HCT116 (cell line): ENCODE results near the gene RCVRN. TPM values are rescaled to one million over a fixed set of nuclear protein-coding genes. Genes with fewer than 3 reads are reported as not detected.

Source experiments
- ATAC-seq: fragments of 200-7000 bp; cut with Tn5 transposase; 2 replicates; pipeline ENCODE4 v1.9.1; 2020; ENCODE audit warnings: mild to moderate bottlenecking, moderate library complexity
- BruUV-seq: library from RNA; stranded (reverse); fragments of 400-500 nt; replicated peaks from 2 replicates; lab custom pipeline; 2021; lab: Mats Ljungman, UMichigan
- CTCF ChIA-PET: fragments of 300-600 bp; sonication (Branson Sonifier 250); formaldehyde crosslinking; loops from one replicate; lab custom pipeline; 2021; ENCODE audit warnings: antibody characterized with exemption; lab: Charles Lee
- POLR2A ChIA-PET: fragments of 300-600, 350-600 bp; sonication (Branson Sonifier 250); formaldehyde crosslinking; loops from one replicate; lab custom pipeline; 2021; ENCODE audit warnings: antibody characterized with exemption; lab: Charles Lee
- RAD21 ChIA-PET, 2 experiments: fragments of 300-600 bp; sonication (Branson Sonifier 250); formaldehyde crosslinking; loops; one replicate each; lab custom pipeline; 2023; ENCODE audit warnings: low total read pairs in 2 of 2; ENCODE audit not compliant: uncharacterized antibody in 2 of 2, unreplicated experiment in 2 of 2, low non-redundant PET in 1 of 2; lab: Charles Lee
- DNase-seq: peaks from one replicate; pipeline ENCODE4 v3.0.0-alpha.2; 2010; ENCODE audit warnings: low read depth, low spot score
- H2AFZ ChIP-seq: fragments of 200-600 bp; shearing (Covaris generic), sonication (generic); 2 replicates; pipeline ENCODE4 v1.6.1; 2017; ENCODE audit warnings: low read depth, mixed run types, mixed read lengths, antibody characterized with exemption, low read length; ENCODE audit not compliant: poor library complexity, severe bottlenecking
- H3K27ac ChIP-seq: 2 replicates; pipeline ENCODE4 v1.5.1; 2012; ENCODE audit warnings: low read depth, low read length
- H3K27me3 ChIP-seq: fragments of 200-600 bp; sonication (generic); 2 replicates; pipeline ENCODE4 v1.6.1; 2016; ENCODE audit warnings: mixed run types, low read length, mixed read lengths; ENCODE audit not compliant: insufficient read depth
- H3K36me3 ChIP-seq, 2 experiments: fragments of 200-500 bp in 1 of 2; fragments of 200-600 bp in 1 of 2; sonication (Bioruptor generic) in 1 of 2; sonication (generic) in 1 of 2; 2 replicates each; pipeline versions ENCODE4 v1.5.1 to v1.6.1; 2014 to 2016; ENCODE audit warnings: low read length in 2 of 2, inconsistent platforms in 1 of 2, mixed read lengths in 1 of 2, mixed run types in 1 of 2; ENCODE audit not compliant: insufficient read depth in 2 of 2, control insufficient read depth in 1 of 2
- H3K4me1 ChIP-seq, 2 experiments: fragments of 200-600 bp in 1 of 2; sonication (generic) in 1 of 2; 2 replicates each; pipeline versions ENCODE4 v1.5.1 to v1.6.1; 2012 to 2017; ENCODE audit warnings: low read length in 2 of 2, inconsistent platforms in 1 of 2, mild to moderate bottlenecking in 1 of 2, mixed read lengths in 1 of 2, mixed run types in 1 of 2, moderate library complexity in 1 of 2; ENCODE audit not compliant: insufficient read depth in 2 of 2, control insufficient read depth in 1 of 2
- H3K4me2 ChIP-seq: fragments of 200-600 bp; sonication (generic); 2 replicates; pipeline ENCODE4 v1.6.1; 2017; ENCODE audit warnings: mixed run types, low read length, mixed read lengths
- H3K4me3 ChIP-seq, 2 experiments: fragments of 200-600 bp in 1 of 2; sonication (generic) in 1 of 2; replicated peaks in 1 of 2; 2 replicates each; pipeline ENCODE4 v1.5.1; 2011 to 2016; ENCODE audit warnings: low read length in 2 of 2, control low read depth in 1 of 2, low read depth in 1 of 2, mild to moderate bottlenecking in 1 of 2, mixed read lengths in 1 of 2, mixed run types in 1 of 2
- H3K79me2 ChIP-seq: fragments of 200-600 bp; sonication (generic); 2 replicates; pipeline ENCODE4 v1.6.1; 2017; ENCODE audit warnings: mild to moderate bottlenecking, mixed run types, low read length, moderate library complexity, mixed read lengths; ENCODE audit not compliant: insufficient read depth
- H3K9ac ChIP-seq: fragments of 200-600 bp; sonication (generic); 2 replicates; pipeline ENCODE4 v1.6.1; 2016; ENCODE audit warnings: low read length, mixed read lengths
- H3K9me2 ChIP-seq: fragments of 200-600 bp; sonication (generic), shearing (Covaris generic); 2 replicates; pipeline ENCODE4 v1.6.1; 2017; ENCODE audit warnings: mixed run types, mild to moderate bottlenecking, moderate library complexity; ENCODE audit not compliant: insufficient read depth
- H3K9me3 ChIP-seq, 2 experiments: fragments of 200-500 bp in 1 of 2; fragments of 200-600 bp in 1 of 2; sonication (Bioruptor generic) in 1 of 2; sonication (generic) in 1 of 2; 2 replicates each; pipeline ENCODE4 v1.6.1; 2014 to 2017; ENCODE audit warnings: low read length in 2 of 2, mixed read lengths in 2 of 2, inconsistent platforms in 1 of 2, low read depth in 1 of 2, mild to moderate bottlenecking in 1 of 2, mixed run types in 1 of 2, moderate library complexity in 1 of 2; ENCODE audit not compliant: control insufficient read depth in 1 of 2, insufficient read depth in 1 of 2
- H4K20me1 ChIP-seq: fragments of 200-600 bp; sonication (generic), shearing (Covaris generic); 2 replicates; pipeline ENCODE4 v1.6.1; 2017; ENCODE audit warnings: mixed run types, mild to moderate bottlenecking, moderate library complexity; ENCODE audit not compliant: insufficient read depth
- CBX3 ChIP-seq: IDR thresholded peaks from 2 replicates; pipeline ENCODE4 v1.6.1; 2012; ENCODE audit warnings: low read depth
- EZH2phosphoT487 ChIP-seq: fragments of 200-600 bp; IDR thresholded peaks from 2 replicates; pipeline ENCODE4 v1.6.1; 2018; ENCODE audit warnings: antibody characterized with exemption, borderline replicate concordance
- FOSL1 ChIP-seq: IDR thresholded peaks from 2 replicates; pipeline ENCODE4 v1.6.1; 2012; ENCODE audit warnings: low read depth
- JUND ChIP-seq: IDR thresholded peaks from 2 replicates; pipeline ENCODE4 v1.6.1; 2012
- POLR2A ChIP-seq: IDR thresholded peaks from 2 replicates; pipeline ENCODE4 v1.7.0; 2011; ENCODE audit warnings: borderline replicate concordance; ENCODE audit not compliant: insufficient read depth, insufficient read length; ENCODE audit errors: extremely low read depth
- POLR2AphosphoS5 ChIP-seq: IDR thresholded peaks from 2 replicates; pipeline ENCODE4 v1.6.1; 2011; ENCODE audit warnings: mild to moderate bottlenecking, low read depth, low read length, moderate library complexity
- RAD21 ChIP-seq: IDR thresholded peaks from 2 replicates; pipeline ENCODE4 v1.6.1; 2012; ENCODE audit warnings: low read depth, mild to moderate bottlenecking
- SIN3A ChIP-seq: IDR thresholded peaks from 2 replicates; pipeline ENCODE4 v1.6.1; 2012; ENCODE audit warnings: low read depth
- SP1 ChIP-seq: IDR thresholded peaks from 2 replicates; pipeline ENCODE4 v1.6.1; 2012; ENCODE audit warnings: low read depth
- SRF ChIP-seq: IDR thresholded peaks from 2 replicates; pipeline ENCODE4 v1.6.1; 2012; ENCODE audit warnings: low read depth
- TCF7L2 ChIP-seq: IDR thresholded peaks from 2 replicates; pipeline ENCODE4 v1.7.0; 2011; ENCODE audit warnings: borderline replicate concordance, inconsistent platforms; ENCODE audit not compliant: insufficient read depth, insufficient read length; ENCODE audit errors: extremely low read depth
- ZFX ChIP-seq: fragments of 450-650 bp; IDR thresholded peaks from 2 replicates; pipeline ENCODE4 v1.6.1; 2017
- ZNF274 ChIP-seq: fragments of 200-500 bp; sonication (Bioruptor generic); IDR thresholded peaks from 2 replicates; pipeline ENCODE4 v1.6.1; 2014; ENCODE audit warnings: mild to moderate bottlenecking, low read depth, low read length, inconsistent platforms
- intact Hi-C: fragments of 100-400 bp; cut with micrococcal nuclease; formaldehyde crosslinking; loops from 2 replicates; pipeline ENCODE4 v1.10.0; 2022
- total RNA-seq: library from RNA; stranded (reverse); gene quantifications from one replicate; pipeline ENCODE4 v1.2.1, GENCODE V29; 2021; ENCODE audit not compliant: unreplicated experiment
- TF ChIP-seq, protein P1 (sequence below): IDR thresholded peaks from 2 replicates; pipeline ENCODE4 v1.6.1; 2012
- TF ChIP-seq, protein P2 (sequence below), 3 experiments: fragments of 200-600 bp in 1 of 3; sonication (generic) in 1 of 3; IDR thresholded peaks in 2 of 3; conservative IDR thresholded peaks in 1 of 3; 2 replicates each; pipeline ENCODE4 v1.5.1; 2012 to 2017; ENCODE audit warnings: low read depth in 2 of 3, low read length in 2 of 3, antibody characterized with exemption in 1 of 3, borderline replicate concordance in 1 of 3, control low read depth in 1 of 3, mild to moderate bottlenecking in 1 of 3, mixed read lengths in 1 of 3, mixed run types in 1 of 3, moderate library complexity in 1 of 3; ENCODE audit not compliant: insufficient read depth in 1 of 3
- TF ChIP-seq, protein P3 (sequence below): IDR thresholded peaks from 2 replicates; pipeline ENCODE4 v1.6.1; 2011; ENCODE audit warnings: mild to moderate bottlenecking, low read length, moderate library complexity; ENCODE audit not compliant: insufficient replicate concordance; ENCODE audit errors: extremely low read depth
- TF ChIP-seq, protein P4 (sequence below): IDR thresholded peaks from 2 replicates; pipeline ENCODE4 v1.6.1; 2012

Gene RCVRN
- total RNA-seq, 1 experiment from 2014 or later: not detected

DNA sequence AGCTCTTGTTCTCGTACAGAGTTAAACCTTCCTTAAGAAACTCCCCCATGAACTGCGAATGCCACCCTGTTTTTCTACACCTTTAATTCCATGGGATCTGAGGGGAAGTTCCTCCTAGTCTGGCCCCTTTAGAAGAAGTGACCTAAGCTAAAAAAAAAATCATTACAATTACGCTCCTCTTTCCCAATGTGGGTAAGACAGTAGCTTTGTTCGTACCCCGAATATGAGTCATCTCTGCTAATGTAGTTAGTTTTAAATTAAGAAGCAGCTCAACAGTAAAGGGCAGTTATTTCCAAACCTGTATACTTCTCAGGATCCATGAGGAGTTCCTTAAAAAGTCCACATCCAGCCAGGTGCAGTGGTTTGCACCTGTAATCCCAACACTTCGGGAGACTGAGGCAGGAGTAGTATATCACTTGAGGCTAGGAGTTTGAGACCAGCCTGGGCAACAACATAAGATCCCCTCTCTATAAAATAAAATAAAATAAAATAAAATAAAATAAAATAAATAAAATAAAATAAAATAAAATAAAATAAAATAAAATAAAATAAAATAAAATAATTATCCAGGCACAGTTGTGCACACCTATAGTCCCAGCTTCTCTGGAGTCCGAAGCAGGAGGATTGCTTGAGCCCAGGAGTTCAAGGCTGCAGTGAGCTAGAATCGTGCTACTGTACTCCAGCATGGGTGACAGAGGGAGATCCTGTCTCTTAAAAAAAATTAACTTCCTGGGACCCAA, 26.1 kb downstream of the RCVRN start:
- ChIA-PET CTCF (interaction anchor here (1.2 to 1.8 kb wide), 2 partner anchors 10 to 13 kb away, joined by 5 to 9 read pairs; no protein-coding TSS in a partner anchor), RAD21 (no interaction called here), POLR2A (no interaction called here)
- Histone ChIP-seq H3K9me2 (no peaks in the 10 kb centered on the region), H3K4me1 (peaks cover 0 to 19% of the 10 kb centered on the region in 2 experiments; a peak in 2 of 4 replicates), H2AFZ (no peak overlapping the region), H3K4me3 (no peak overlapping the region), H3K9me3 (peaks cover 6 to 11% of the 10 kb centered on the region in 2 experiments; a peak in 3 of 4 replicates), H3K79me2 (no peaks in the 10 kb centered on the region), H3K36me3 (no peaks in the 10 kb centered on the region), H3K27me3 (no peaks in the 10 kb centered on the region), H4K20me1 (no peaks in the 10 kb centered on the region), H3K27ac (no peak overlapping the region), H3K4me2 (no peak overlapping the region), H3K9ac (no peak overlapping the region)
- ATAC-seq (no peak), DNase-seq (no peak)
- BruUV-seq: no TSS peak
- intact Hi-C loops: no loop called here
- no peak for TF ChIP-seq ZNF274
- TF ChIP-seq, protein P1, sequence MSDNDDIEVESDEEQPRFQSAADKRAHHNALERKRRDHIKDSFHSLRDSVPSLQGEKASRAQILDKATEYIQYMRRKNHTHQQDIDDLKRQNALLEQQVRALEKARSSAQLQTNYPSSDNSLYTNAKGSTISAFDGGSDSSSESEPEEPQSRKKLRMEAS: no peak
- no peak for TF ChIP-seq JUND
- TF ChIP-seq, protein P2, sequence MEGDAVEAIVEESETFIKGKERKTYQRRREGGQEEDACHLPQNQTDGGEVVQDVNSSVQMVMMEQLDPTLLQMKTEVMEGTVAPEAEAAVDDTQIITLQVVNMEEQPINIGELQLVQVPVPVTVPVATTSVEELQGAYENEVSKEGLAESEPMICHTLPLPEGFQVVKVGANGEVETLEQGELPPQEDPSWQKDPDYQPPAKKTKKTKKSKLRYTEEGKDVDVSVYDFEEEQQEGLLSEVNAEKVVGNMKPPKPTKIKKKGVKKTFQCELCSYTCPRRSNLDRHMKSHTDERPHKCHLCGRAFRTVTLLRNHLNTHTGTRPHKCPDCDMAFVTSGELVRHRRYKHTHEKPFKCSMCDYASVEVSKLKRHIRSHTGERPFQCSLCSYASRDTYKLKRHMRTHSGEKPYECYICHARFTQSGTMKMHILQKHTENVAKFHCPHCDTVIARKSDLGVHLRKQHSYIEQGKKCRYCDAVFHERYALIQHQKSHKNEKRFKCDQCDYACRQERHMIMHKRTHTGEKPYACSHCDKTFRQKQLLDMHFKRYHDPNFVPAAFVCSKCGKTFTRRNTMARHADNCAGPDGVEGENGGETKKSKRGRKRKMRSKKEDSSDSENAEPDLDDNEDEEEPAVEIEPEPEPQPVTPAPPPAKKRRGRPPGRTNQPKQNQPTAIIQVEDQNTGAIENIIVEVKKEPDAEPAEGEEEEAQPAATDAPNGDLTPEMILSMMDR (IDR thresholded peaks at IDR 0.05 in 2 of 3, conservative IDR thresholded peaks at IDR 0.05 in 1 of 3; ENCODE audit: borderline replicate concordance in 1 of 3, insufficient read depth in 1 of 3, low read depth in 2 of 3, low read length in 2 of 3): no peak
- TF ChIP-seq RAD21: no peak
- TF ChIP-seq, protein P3, sequence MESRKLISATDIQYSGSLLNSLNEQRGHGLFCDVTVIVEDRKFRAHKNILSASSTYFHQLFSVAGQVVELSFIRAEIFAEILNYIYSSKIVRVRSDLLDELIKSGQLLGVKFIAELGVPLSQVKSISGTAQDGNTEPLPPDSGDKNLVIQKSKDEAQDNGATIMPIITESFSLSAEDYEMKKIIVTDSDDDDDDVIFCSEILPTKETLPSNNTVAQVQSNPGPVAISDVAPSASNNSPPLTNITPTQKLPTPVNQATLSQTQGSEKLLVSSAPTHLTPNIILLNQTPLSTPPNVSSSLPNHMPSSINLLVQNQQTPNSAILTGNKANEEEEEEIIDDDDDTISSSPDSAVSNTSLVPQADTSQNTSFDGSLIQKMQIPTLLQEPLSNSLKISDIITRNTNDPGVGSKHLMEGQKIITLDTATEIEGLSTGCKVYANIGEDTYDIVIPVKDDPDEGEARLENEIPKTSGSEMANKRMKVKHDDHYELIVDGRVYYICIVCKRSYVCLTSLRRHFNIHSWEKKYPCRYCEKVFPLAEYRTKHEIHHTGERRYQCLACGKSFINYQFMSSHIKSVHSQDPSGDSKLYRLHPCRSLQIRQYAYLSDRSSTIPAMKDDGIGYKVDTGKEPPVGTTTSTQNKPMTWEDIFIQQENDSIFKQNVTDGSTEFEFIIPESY: no peak
- TF ChIP-seq FOSL1: no peak
- no peak for TF ChIP-seq SRF
- no peak for TF ChIP-seq POLR2A
- no peak for TF ChIP-seq EZH2phosphoT487
- no peak for TF ChIP-seq CBX3
- TF ChIP-seq POLR2AphosphoS5: no peak
- TF ChIP-seq ZFX: no peak
- no peak for TF ChIP-seq SP1
- TF ChIP-seq, protein P4, sequence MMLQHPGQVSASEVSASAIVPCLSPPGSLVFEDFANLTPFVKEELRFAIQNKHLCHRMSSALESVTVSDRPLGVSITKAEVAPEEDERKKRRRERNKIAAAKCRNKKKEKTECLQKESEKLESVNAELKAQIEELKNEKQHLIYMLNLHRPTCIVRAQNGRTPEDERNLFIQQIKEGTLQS: no peak
- no peak for TF ChIP-seq SIN3A
- TF ChIP-seq TCF7L2: no peak
